Measurements from ENCODE around the gene PPIL1. TPM values are rescaled to one million over a fixed set of nuclear protein-coding genes. Genes with fewer than 3 reads are reported as not detected.

PPIL1 gene
- total and polyA plus RNA-seq, 8 donors = 0.87 to 33.7 (median 17.1) TPM; not detected in 1

DNA sequence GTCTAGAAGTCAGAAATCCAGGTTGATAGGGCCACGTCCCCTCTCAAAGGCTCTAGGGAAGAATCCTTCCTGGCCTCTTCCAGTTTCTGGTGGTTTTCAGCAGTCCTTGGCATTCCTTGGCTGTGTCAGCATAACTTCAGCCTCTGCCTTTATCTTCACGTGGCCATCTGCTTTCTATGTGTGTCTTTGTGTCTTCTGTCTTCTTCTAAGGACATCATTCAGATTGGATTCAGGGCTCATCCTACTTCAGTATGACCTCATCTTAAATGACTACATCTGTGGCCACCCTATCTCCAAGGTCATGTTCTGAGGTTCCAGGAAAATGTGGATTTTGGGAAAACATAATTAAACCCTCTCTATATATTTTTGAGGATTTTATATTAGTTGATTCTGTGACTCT is 34.1 kb upstream of the PPIL1 start:
- Histone ChIP-seq H3K4me3 (no peak overlapping the region), H3K27me3 (no peaks in the 10 kb centered on the region), H3K36me3 (peaks cover 0 to 57% (median 50%) of the 10 kb centered on the region in 4 donors), H3K27ac (peak overlapping the region in 1 of 5 donors; percentile 31), H3K9me3 (no peaks in the 10 kb centered on the region), H3K4me1 (peaks cover 40 to 71% (median 54%) of the 10 kb centered on the region in 4 donors)
- DNase-seq = no peak
- no peak for TF ChIP-seq POLR2A (IDR thresholded peaks at IDR 0.05)
- TF ChIP-seq EP300 (IDR thresholded peaks at IDR 0.05) = no peak
- TF ChIP-seq, protein P1, sequence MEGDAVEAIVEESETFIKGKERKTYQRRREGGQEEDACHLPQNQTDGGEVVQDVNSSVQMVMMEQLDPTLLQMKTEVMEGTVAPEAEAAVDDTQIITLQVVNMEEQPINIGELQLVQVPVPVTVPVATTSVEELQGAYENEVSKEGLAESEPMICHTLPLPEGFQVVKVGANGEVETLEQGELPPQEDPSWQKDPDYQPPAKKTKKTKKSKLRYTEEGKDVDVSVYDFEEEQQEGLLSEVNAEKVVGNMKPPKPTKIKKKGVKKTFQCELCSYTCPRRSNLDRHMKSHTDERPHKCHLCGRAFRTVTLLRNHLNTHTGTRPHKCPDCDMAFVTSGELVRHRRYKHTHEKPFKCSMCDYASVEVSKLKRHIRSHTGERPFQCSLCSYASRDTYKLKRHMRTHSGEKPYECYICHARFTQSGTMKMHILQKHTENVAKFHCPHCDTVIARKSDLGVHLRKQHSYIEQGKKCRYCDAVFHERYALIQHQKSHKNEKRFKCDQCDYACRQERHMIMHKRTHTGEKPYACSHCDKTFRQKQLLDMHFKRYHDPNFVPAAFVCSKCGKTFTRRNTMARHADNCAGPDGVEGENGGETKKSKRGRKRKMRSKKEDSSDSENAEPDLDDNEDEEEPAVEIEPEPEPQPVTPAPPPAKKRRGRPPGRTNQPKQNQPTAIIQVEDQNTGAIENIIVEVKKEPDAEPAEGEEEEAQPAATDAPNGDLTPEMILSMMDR (IDR thresholded peaks at IDR 0.05) = no peak
- TF ChIP-seq POLR2AphosphoS5 (IDR thresholded peaks at IDR 0.05) = no peak
- WGBS, 5 donors = 72 to 89% (median 75%) methylated on average over 2 of the region's 2 CpGs
- intact Hi-C loops (cut with DNase I; ENCODE audit: low total_unique reads) = no loop called here

DNA sequence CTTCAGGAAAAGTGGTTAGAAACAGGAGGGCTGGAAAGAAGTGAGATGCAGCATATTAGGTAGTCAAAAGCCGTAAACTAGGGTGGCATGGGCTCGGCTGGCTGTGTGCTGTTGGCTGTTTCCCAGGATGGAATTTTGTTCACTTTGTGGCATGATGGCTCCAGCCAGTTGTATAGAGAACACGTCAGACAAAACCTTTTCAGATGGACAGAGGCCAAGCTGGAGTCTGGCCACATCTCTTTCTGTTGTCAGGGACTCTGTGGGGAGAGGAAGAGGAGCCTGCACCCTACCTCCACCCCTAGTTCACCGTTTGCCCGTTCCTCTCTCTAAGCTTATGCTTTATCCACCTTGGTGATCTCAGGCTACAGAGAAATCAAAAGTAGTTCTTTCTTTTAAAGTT is 33.2 kb upstream of the PPIL1 start:
- Histone ChIP-seq H3K4me1 (peaks cover 38 to 61% (median 47%) of the 10 kb centered on the region in 4 donors), H3K36me3 (peaks cover 4 to 60% (median 51%) of the 10 kb centered on the region in 4 donors), H3K4me3 (no peak overlapping the region), H3K27ac (peak overlapping the region; percentile 8 to 70 (median 32)), H3K27me3 (no peaks in the 10 kb centered on the region), H3K9me3 (no peaks in the 10 kb centered on the region)
- 17 to 36% (median 31%) methylated on average over 5 of the region's 5 CpGs for WGBS, 5 donors
- peak; percentile 84 to 90 for DNase-seq
- TF ChIP-seq EP300 (IDR thresholded peaks at IDR 0.05) (no peak), POLR2AphosphoS5 (IDR thresholded peaks at IDR 0.05) (peak in 1 of 3 donors; percentile 5), POLR2A (IDR thresholded peaks at IDR 0.05) (no peak)
- TF ChIP-seq, protein P1 (IDR thresholded peaks at IDR 0.05) = no peak
- intact Hi-C loops (cut with DNase I; ENCODE audit: low total_unique reads) = no loop called here

DNA sequence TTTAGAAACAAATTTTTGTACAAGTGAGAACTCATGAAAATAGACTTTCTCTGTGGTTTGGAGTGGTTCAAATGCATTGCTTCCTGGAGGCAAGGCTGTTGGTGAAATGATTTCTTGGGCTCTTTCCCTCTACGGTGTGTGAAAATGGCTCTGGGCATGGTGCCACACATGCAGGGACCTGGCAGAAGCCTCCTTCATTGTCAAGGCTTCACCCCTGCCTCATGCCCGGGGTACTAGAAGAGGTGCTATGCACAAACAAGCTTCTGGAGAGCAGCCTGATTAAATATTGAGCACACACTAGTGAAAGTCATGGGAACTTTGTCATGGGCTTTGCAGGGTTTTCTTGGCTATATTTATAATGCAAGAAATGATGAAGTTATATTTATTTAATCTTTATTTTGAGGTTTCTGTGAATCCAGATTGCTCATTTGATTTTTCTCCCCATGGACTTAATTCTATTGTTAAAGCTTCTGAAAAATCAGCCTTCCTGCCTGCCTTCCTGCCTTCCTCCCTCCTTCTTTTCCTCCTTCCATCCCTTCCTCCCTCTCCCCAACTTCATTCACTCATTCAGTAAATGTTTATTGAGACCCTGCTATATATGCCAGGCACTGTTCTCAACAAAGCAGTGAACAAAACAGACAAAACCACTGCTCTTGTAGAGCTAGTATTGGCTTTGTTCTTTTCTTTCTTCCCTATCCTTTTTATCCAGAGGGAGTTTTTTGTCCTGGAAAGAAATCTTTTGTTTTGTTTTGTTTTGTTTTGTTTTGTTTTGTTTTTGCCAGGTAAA is 32.1 kb upstream of the PPIL1 start:
- Histone ChIP-seq H3K36me3 (peaks cover 15 to 60% (median 51%) of the 10 kb centered on the region in 4 donors), H3K4me1 (peaks cover 33 to 52% (median 42%) of the 10 kb centered on the region in 4 donors), H3K9me3 (no peaks in the 10 kb centered on the region), H3K27ac (peak overlapping the region; percentile 8 to 70 (median 20)), H3K4me3 (no peak overlapping the region), H3K27me3 (no peaks in the 10 kb centered on the region)
- intact Hi-C loops (cut with DNase I; ENCODE audit: low total_unique reads) = no loop called here
- 0 to 16% (median 12%) methylated on average over 2 of the region's 2 CpGs for WGBS, 5 donors
- peak; percentile 58 to 87 for DNase-seq
- TF ChIP-seq EP300 (IDR thresholded peaks at IDR 0.05) (no peak), POLR2AphosphoS5 (IDR thresholded peaks at IDR 0.05) (no peak), POLR2A (IDR thresholded peaks at IDR 0.05) (no peak)
- TF ChIP-seq, protein P1 (IDR thresholded peaks at IDR 0.05) = no peak

DNA sequence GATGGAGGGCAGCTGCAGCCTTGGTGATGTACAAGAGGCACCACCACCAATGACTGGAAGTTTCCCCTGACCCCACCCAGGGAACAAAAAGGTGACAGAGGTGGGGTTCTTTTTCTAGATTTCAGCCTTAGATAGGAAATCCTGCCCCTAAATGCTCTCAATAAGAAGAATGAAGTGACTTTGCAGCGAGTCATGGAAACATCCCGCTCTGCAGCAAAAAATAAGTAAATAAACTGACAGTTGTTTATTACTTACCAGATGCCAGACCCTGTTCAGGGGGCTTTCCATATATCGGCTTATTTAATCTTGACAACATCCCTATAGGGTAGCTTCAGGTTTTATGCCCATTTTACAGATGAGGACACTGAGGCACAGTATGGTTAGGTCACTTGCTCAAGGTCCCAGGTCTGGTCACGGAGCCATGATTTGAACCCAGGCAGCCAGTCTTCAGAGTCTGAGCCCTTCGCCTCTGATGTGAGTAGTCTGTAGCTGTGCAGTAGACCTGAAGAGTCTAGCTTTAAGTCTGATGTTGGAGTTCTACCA is 30.3 kb upstream of the PPIL1 start:
- H3K4me3 ChIP-seq = no peak overlapping the region
- peaks cover 31 to 63% (median 56%) of the 10 kb centered on the region in 4 donors for H3K36me3 ChIP-seq
- no peaks in the 10 kb centered on the region for H3K9me3 ChIP-seq
- no peak for DNase-seq
- 80 to 91% (median 89%) methylated on average over 5 of the region's 5 CpGs for WGBS, 5 donors
- intact Hi-C loops (cut with DNase I; ENCODE audit: low total_unique reads) = no loop called here
- TF ChIP-seq, protein P1 (IDR thresholded peaks at IDR 0.05) = no peak
- TF ChIP-seq EP300 (IDR thresholded peaks at IDR 0.05) = no peak
- no peak for TF ChIP-seq POLR2AphosphoS5 (IDR thresholded peaks at IDR 0.05)
- TF ChIP-seq POLR2A (IDR thresholded peaks at IDR 0.05) = no peak
- peak overlapping the region in 4 of 5 donors; percentile 5 to 65 (median 35) for H3K27ac ChIP-seq
- no peaks in the 10 kb centered on the region for H3K27me3 ChIP-seq
- H3K4me1 ChIP-seq = peaks cover 33 to 46% (median 41%) of the 10 kb centered on the region in 4 donors

Measured in stomach (tissue), 9 donors.